ELF-1 (cell line): ENCODE data around the gene ZNF630.
A peak's percentile ranks its signal among the peaks of the same experiment; 100 is the strongest.
"Not testable (repeated sequence)": the region's sequence is repeated elsewhere in the genome, so short reads cannot be mapped to it uniquely, and the experiment has no call there.

Source experiments
- DNase-seq: peaks from one replicate; pipeline ENCODE4 v3.0.0-alpha.2; 2016; ENCODE audit warnings: low read depth, low spot score

ZNF630 gene

DNA sequence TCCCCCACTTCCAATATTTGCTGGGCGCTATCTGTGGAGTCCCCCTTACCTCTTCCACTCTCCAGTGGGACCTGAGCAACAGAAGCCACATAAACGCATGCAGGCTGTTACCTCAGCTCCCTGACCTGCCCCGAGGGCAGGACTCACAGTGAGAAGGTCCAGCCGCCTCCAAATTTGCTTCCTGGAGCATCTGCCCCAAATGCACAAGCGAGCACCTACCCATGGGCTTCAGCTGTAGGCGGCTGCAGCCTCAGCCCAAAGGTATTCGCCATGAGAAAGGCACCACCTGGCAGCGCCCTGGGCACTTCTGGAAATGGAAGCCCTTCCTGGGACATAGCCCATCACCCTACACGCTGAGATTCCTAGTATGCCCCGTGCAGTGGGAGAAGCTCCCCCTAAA, 41.2 kb downstream of the ZNF630 start:
- DNase-seq, result no peak

DNA sequence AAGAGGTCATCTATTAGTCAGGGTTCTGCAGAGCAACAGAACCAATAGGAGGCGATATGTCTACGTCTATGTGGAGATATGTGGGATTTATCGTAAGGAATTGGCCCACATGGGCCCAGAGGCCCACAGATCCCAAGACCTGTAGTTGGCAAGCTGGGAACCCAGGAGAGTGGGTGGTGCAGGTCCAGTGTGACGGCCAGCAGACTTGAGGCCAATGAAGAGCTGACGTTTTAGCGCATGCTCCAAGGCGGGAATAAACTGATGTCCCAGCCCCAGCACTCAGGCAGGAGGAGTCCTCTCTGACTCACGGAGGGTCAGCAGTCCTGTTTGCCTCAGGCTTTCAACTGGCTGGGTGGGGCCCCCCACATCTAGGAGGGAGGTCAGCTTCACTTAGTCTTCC, 43.3 kb downstream of the ZNF630 start:
- no peak for DNase-seq

DNA sequence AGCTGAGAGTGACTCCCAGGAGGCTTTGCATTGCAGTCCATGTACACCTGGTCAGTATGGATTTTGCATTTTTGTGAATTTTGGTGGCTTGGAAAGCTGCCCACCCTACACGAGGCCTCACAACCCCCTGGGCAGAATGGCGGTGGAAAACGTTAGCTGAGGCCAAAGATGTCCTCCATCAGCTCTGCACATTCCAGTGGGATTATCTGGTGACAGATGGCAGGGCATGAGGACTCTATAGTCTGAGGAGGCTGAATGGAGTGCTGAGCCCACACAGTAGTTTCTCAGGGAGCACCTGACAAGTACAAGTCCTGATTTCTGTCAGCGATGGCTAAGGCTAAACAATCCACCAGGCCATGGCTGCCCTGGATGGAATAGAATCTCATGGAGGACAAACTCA, 43.9 kb downstream of the ZNF630 start:
- not testable (repeated sequence) for DNase-seq

DNA sequence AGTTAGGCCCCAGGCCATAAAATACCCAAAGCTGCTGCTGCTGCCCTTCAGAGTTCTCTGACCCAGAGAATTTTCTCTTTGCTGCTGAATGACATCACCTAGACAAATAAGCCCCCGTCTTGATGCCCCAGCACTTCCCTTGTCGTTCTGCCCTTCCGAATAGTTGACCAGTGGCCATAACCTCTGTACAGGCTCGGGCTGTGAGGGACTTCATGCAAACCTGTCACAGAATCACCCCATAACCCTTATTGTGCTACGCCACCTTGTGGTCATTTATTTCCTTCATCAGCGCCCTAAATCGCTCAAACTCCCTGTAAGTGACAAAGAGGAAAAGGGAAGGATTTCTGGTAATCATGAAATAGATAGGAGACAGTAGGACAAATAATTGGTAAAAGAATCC, 45.9 kb downstream of the ZNF630 start:
- DNase-seq, result peak; percentile 81

DNA sequence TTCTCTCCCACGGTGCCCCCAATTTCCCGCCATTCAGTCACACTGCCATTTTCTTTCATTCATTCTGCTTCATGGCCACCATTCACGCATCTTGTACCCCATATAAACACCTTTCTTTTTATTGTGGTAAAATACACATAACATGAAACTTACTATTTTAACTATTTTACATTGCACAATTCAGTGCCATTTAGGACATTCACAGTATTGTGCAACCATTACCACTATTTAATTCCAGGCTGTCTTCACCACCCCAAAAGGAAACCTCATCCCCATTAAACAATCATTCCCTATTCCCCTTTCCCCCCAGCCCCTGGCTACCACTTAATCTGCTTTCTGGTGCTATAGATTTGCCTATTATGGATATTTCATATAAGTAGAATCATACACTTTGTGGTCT, 48.7 kb downstream of the ZNF630 start:
- no peak for DNase-seq

DNA sequence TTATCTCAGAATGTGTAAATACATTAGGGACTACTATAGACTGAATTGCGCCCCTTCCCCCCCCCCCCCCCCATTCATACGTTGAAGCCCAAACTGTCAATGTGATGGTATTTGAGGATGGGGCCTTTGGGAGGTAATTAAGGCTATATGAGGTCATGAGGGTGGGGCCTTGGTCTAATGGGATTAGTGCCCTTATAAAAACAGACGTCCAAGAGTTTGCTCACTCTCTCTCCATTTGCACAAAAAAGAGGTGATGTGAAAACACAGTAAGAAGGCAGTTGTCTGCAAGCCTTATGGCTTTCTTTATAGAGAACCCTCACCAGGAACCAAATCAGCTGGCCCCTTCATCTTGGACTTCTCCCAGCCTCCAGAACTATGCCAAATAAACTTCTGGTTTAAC, 49.3 kb downstream of the ZNF630 start:
- no peak for DNase-seq

DNA sequence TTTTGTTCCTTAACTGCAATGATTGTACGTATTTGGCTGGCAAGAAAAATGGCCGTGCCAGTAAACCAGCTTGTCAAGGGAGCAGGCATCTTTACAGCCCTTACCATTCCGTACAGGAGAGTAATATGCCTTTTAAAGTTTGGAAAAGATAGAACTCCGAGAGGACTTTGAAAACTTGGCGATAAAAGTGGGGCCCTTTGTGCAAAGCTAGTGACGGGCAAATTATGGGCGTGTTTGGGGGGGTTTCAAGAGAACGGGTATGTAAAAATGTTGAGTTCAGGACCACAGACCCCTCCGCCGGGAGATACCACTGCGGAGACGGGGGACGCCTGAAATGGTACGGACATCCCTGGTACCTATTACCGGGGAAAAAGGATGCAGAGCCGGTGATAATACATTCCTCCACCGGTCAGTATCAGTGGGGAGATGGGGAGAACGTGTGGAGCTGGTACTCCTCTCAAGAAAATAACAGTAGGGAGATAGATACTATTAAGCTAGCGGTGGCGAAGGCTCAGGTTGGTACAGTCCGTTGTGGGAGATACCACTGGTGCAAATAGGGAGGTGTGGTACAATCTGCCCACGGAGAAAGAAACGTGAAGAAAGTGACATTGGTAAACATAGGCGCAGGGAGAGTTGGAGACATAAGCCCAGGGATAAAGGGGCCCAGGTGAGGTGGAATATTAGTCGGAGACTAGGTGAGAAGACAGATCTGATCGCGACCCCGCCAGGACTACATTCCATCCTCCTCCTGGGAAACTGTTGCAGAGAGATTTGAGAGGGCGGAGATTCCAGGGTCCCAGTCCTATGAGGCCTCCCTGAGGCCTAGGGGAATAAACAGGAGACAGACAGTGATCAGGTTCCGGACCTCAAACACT, 50.2 kb downstream of the ZNF630 start:
- peak; percentile 93 for DNase-seq

DNA sequence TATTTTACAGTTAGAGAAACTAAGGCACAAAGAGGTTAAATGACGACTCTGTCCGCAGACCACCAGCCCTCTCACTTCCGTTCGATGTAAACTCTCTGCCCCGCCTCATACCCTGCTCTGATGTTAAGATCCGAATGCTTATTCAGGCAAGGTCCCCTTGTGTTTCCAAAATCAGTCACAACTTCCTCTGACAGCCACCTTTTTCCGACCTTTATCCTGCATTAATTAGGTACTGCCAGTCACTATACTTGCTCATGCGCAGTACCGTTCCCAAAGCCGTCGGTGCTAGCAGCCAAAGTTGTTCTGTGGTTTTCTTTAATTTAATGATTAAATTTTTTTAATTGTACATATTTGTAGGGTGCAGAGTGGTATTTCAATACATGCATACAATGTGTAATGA, 51.0 kb downstream of the ZNF630 start:
- DNase-seq, result not testable (repeated sequence)

DNA sequence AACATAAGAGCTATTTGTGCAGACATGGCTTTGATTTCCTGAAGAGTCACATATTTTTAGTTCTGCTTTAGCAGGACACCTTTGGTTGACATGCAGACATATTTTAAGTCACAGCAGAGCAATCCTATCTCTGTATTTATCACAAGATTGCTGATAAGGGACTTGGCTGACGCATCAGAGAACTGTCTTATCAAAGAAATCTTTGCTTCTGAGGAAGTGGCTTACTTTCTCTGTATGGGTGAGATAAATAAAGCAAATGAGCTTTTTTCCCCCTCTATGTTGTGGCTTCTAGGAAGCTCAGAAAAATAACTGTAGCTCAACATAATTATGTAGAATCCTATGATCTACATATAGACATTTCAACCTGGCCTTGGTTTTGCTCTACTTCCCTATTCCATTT, 51.5 kb downstream of the ZNF630 start:
- not testable (repeated sequence) for DNase-seq

DNA sequence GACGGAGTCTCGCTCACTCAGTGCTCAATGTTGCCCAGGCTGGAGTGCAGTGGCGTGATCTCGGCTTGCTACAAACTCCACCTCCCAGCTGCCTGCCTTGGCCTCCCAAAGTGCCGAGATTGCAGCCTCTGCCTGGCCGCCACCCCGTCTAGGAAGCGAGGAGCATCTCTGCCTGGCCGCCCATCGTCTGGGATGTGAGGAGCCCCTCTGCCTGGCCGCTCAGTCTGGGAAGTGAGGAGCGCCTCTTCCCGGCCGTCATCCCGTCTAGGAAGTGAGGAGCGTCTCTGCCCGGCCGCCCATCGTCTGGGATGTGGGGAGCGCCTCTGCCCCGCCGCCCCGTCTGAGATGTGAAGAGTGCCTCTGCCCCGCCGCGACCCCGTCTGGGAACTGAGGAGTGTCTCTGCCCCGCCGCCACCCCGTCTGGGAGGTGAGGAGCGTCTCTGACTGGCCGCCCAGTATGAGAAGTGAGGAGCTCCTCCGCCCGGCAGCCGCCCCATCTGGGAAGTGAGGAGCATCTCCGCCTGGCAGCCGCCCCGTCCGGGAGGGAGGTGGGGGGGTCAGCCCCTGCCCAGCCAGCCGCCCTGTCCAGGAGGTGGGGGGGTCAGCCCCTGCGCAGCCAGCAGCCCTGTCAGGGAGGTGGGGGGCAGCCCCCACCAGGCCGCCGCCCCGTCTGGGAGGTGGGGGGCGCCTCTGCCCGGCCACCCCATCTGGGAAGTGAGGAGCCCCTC, 54.7 kb downstream of the ZNF630 start:
- not testable (repeated sequence) for DNase-seq

DNA sequence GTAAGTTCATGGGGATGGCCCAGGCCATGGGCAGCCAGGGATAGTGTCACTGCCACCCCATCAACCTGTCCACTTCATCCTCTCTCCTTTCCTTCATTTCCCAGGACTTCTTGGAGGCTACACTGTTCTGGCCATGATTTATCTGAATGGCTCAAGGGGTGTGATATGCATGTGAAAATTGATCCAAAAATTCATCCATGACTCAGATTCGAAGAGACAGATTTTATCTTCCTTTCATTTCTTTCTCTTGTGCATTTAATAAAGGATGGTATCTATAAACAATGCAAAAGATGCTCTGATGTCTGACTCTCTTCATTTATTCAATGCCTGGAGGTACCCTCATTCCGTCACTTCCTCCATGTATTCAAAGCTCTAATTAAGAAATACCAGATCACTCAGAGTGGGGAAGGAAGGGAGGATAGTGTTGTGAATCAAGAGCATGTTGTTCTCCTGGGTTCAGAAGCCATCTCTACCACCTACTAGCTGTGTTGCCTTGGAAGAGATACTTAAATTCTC, 61.9 kb downstream of the ZNF630 start:
- DNase-seq, result not testable (repeated sequence)
